Neural progenitor cell (in vitro differentiated cells): ENCODE results near the gene LMBR1.
"Not testable (repeated sequence)": the region's sequence is repeated elsewhere in the genome, so short reads cannot be mapped to it uniquely, and the experiment has no call there.

Experiments used
- EZH2phosphoT487 ChIP-seq: fragments of 200-600 bp; sonication (generic); IDR thresholded peaks from 2 replicates; pipeline ENCODE4 v1.6.1; 2017; ENCODE audit warnings: antibody characterized with exemption
- TF ChIP-seq, protein P1 (sequence below): fragments of 200-600 bp; sonication (generic); IDR thresholded peaks from 2 replicates; pipeline ENCODE4 v1.5.1; 2017; ENCODE audit warnings: antibody characterized with exemption, mild to moderate bottlenecking

GRCh38 chr7:156860099-156860498, 32.9 kb downstream of the LMBR1 start:
- TF ChIP-seq EZH2phosphoT487, result not testable (repeated sequence)
- TF ChIP-seq, protein P1, sequence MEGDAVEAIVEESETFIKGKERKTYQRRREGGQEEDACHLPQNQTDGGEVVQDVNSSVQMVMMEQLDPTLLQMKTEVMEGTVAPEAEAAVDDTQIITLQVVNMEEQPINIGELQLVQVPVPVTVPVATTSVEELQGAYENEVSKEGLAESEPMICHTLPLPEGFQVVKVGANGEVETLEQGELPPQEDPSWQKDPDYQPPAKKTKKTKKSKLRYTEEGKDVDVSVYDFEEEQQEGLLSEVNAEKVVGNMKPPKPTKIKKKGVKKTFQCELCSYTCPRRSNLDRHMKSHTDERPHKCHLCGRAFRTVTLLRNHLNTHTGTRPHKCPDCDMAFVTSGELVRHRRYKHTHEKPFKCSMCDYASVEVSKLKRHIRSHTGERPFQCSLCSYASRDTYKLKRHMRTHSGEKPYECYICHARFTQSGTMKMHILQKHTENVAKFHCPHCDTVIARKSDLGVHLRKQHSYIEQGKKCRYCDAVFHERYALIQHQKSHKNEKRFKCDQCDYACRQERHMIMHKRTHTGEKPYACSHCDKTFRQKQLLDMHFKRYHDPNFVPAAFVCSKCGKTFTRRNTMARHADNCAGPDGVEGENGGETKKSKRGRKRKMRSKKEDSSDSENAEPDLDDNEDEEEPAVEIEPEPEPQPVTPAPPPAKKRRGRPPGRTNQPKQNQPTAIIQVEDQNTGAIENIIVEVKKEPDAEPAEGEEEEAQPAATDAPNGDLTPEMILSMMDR, result not testable (repeated sequence)
